ENCODE results near the gene ZNF491. TPM values are rescaled to one million over a fixed set of nuclear protein-coding genes. Genes with fewer than 3 reads are reported as not detected.
A peak's percentile ranks its signal among the peaks of the same experiment; 100 is the strongest.

The ZNF491 gene
- total and polyA plus RNA-seq, 2 of the 8 experiments (the other 6 are each of a cell fraction or from before 2014, with no cell fraction given) = 0.18 to 0.78 TPM

DNA sequence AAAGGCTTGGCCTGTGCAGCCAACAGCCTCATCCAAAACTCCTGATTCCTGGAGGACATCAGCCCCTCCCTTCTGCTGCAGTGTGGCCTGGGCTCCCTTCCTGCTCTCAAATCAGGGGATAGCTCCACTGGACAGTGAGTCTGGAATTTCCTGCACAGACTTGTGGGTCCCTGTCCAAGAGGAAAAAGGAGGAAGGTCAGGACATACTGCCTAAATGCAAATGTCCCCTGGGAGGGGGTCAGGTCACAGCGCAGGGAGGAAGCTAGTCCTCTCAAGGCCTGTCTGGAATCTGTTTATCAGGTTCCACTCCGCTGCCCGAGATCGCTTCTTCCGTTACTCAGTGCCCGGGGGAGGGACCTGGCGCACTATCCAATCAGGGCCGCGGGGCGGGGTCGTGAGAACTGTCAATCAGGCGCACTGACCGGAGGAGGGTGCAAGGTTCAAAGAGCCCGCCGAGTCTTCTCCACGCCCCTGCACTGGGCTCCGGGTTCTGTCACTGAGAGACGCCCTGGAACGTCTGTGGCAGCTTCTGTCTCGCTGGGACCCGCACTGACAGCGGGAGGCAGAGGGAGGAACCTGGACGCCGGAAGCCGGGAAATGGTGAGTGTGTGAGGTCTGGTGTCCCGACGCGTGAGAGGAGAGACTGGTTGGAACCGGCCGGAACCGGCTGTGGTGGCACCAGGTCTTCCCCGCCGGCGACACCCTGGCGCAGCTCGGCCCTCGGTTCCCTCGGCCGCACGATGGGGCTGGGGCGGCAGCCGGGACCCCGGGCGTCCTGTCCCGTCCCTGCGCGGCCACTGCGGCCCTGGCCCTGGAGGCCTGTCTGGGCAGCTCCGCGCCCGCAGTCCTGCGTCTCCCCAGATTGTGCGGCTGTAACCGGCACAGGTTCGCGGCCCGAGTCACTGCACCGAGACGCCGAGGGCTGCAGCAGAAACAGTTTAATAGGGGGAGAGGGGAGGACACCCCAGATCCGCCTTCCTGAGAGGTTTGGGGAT is 31.4 kb upstream of the ZNF491 start, which contains the start of gene ZNF441 (continued):
- TF ChIP-seq SRF (IDR thresholded peaks at IDR 0.05; ENCODE audit: low read depth, low read length) (no peak), NANOG (IDR thresholded peaks at IDR 0.05; ENCODE audit: insufficient read depth, low read depth, low read length, poor library complexity, severe bottlenecking) (no peak), CEBPB (IDR thresholded peaks at IDR 0.05; ENCODE audit: low read depth, low read length) (no peak), TAF1 (IDR thresholded peaks at IDR 0.05; ENCODE audit: low read depth, low read length) (peak; percentile 75), CBX5 (IDR thresholded peaks at IDR 0.05; ENCODE audit: low read depth, low read length) (no peak), GABPA (IDR thresholded peaks at IDR 0.05; ENCODE audit: borderline replicate concordance, insufficient read depth, low read length) (no peak), CREB1 (IDR thresholded peaks at IDR 0.05) (no peak), CHD2 (IDR thresholded peaks at IDR 0.05; ENCODE audit: low read length) (no peak)
- TF ChIP-seq, protein P1, sequence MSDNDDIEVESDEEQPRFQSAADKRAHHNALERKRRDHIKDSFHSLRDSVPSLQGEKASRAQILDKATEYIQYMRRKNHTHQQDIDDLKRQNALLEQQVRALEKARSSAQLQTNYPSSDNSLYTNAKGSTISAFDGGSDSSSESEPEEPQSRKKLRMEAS (IDR thresholded peaks at IDR 0.05) = peak; percentile 83
- TF ChIP-seq, protein P2, sequence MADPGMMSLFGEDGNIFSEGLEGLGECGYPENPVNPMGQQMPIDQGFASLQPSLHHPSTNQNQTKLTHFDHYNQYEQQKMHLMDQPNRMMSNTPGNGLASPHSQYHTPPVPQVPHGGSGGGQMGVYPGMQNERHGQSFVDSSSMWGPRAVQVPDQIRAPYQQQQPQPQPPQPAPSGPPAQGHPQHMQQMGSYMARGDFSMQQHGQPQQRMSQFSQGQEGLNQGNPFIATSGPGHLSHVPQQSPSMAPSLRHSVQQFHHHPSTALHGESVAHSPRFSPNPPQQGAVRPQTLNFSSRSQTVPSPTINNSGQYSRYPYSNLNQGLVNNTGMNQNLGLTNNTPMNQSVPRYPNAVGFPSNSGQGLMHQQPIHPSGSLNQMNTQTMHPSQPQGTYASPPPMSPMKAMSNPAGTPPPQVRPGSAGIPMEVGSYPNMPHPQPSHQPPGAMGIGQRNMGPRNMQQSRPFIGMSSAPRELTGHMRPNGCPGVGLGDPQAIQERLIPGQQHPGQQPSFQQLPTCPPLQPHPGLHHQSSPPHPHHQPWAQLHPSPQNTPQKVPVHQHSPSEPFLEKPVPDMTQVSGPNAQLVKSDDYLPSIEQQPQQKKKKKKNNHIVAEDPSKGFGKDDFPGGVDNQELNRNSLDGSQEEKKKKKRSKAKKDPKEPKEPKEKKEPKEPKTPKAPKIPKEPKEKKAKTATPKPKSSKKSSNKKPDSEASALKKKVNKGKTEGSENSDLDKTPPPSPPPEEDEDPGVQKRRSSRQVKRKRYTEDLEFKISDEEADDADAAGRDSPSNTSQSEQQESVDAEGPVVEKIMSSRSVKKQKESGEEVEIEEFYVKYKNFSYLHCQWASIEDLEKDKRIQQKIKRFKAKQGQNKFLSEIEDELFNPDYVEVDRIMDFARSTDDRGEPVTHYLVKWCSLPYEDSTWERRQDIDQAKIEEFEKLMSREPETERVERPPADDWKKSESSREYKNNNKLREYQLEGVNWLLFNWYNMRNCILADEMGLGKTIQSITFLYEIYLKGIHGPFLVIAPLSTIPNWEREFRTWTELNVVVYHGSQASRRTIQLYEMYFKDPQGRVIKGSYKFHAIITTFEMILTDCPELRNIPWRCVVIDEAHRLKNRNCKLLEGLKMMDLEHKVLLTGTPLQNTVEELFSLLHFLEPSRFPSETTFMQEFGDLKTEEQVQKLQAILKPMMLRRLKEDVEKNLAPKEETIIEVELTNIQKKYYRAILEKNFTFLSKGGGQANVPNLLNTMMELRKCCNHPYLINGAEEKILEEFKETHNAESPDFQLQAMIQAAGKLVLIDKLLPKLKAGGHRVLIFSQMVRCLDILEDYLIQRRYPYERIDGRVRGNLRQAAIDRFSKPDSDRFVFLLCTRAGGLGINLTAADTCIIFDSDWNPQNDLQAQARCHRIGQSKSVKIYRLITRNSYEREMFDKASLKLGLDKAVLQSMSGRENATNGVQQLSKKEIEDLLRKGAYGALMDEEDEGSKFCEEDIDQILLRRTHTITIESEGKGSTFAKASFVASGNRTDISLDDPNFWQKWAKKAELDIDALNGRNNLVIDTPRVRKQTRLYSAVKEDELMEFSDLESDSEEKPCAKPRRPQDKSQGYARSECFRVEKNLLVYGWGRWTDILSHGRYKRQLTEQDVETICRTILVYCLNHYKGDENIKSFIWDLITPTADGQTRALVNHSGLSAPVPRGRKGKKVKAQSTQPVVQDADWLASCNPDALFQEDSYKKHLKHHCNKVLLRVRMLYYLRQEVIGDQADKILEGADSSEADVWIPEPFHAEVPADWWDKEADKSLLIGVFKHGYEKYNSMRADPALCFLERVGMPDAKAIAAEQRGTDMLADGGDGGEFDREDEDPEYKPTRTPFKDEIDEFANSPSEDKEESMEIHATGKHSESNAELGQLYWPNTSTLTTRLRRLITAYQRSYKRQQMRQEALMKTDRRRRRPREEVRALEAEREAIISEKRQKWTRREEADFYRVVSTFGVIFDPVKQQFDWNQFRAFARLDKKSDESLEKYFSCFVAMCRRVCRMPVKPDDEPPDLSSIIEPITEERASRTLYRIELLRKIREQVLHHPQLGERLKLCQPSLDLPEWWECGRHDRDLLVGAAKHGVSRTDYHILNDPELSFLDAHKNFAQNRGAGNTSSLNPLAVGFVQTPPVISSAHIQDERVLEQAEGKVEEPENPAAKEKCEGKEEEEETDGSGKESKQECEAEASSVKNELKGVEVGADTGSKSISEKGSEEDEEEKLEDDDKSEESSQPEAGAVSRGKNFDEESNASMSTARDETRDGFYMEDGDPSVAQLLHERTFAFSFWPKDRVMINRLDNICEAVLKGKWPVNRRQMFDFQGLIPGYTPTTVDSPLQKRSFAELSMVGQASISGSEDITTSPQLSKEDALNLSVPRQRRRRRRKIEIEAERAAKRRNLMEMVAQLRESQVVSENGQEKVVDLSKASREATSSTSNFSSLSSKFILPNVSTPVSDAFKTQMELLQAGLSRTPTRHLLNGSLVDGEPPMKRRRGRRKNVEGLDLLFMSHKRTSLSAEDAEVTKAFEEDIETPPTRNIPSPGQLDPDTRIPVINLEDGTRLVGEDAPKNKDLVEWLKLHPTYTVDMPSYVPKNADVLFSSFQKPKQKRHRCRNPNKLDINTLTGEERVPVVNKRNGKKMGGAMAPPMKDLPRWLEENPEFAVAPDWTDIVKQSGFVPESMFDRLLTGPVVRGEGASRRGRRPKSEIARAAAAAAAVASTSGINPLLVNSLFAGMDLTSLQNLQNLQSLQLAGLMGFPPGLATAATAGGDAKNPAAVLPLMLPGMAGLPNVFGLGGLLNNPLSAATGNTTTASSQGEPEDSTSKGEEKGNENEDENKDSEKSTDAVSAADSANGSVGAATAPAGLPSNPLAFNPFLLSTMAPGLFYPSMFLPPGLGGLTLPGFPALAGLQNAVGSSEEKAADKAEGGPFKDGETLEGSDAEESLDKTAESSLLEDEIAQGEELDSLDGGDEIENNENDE (IDR thresholded peaks at IDR 0.05; ENCODE audit: insufficient replicate concordance, low read length) = no peak

Measured in H1 (cell line).